Measurements from ENCODE around the gene PDX1.
"Not testable (repeated sequence)": the region's sequence is repeated elsewhere in the genome, so short reads cannot be mapped to it uniquely, and the experiment has no call there.

Gene PDX1

GRCh38 chr13:27960362-27961226, 40.8 kb downstream of the PDX1 start:
- TF ChIP-seq CTCF (IDR thresholded peaks at IDR 0.05; ENCODE audit: low read depth, low read length) = peak; percentile 33
- no peak for DNase-seq (ENCODE audit: extremely low read depth, low read depth)

- no peak for TF ChIP-seq CTCF (IDR thresholded peaks at IDR 0.05; ENCODE audit: low read depth, low read length)
- DNase-seq (ENCODE audit: extremely low read depth, low read depth) = no peak
Observed at GRCh38 chr13:27961227-27962085, 41.7 kb downstream of the PDX1 start.

GRCh38 chr13:27962128-27962841, 42.5 kb downstream of the PDX1 start:
- no peak for DNase-seq (ENCODE audit: extremely low read depth, low read depth)
- no peak for TF ChIP-seq CTCF (IDR thresholded peaks at IDR 0.05; ENCODE audit: low read depth, low read length)

GRCh38 chr13:27962982-27963381, 43.2 kb downstream of the PDX1 start:
- TF ChIP-seq CTCF (IDR thresholded peaks at IDR 0.05; ENCODE audit: low read depth, low read length) = no peak
- DNase-seq (ENCODE audit: extremely low read depth, low read depth) = no peak

- DNase-seq (ENCODE audit: extremely low read depth, low read depth) = no peak
- TF ChIP-seq CTCF (IDR thresholded peaks at IDR 0.05; ENCODE audit: low read depth, low read length) = no peak
Observed at GRCh38 chr13:27963491-27963890, 43.7 kb downstream of the PDX1 start.

GRCh38 chr13:27964206-27964605, 44.4 kb downstream of the PDX1 start:
- not testable (repeated sequence) for DNase-seq (ENCODE audit: extremely low read depth, low read depth)

GRCh38 chr13:27964741-27965323, 45.0 kb downstream of the PDX1 start:
- DNase-seq (ENCODE audit: extremely low read depth, low read depth) = no peak
- TF ChIP-seq CTCF (IDR thresholded peaks at IDR 0.05; ENCODE audit: low read depth, low read length) = no peak

All from AG09319 (cell line).